GM19351 (cell line): ENCODE measurements around the gene DPP9.
"Not testable (repeated sequence)": the region's sequence is repeated elsewhere in the genome, so short reads cannot be mapped to it uniquely, and the experiment has no call there.

Source experiments
- ATAC-seq: cut with Tn5 transposase; IDR thresholded peaks from one replicate; pipeline ENCODE4 v1.9.1; 2021; ENCODE audit warnings: mild to moderate bottlenecking, moderate library complexity; ENCODE audit not compliant: unreplicated experiment

Gene DPP9

GRCh38 chr19:4742723-4743646 is 19.3 kb upstream of the DPP9 start:
- no peak for ATAC-seq

DNA sequence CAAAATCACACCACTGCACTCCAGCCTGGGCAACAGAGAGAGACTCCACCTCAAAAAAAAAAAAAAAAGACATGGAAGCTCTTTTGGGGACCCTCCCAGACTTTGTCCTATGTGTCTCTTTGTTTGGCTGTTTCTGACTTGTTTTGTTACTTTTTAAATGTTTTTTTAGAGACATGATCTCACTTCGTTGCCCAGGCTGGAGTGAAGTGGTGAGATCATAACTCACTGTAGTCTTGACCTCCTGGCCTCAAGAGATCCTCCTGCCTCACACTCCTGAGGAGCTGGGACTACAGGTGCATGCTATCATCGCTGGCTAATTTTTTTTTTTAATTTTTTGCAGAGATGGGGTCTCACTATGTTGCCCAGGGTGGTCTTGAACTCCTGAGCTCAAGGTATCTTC is 16.4 kb upstream of the DPP9 start:
- ATAC-seq: no peak

DNA sequence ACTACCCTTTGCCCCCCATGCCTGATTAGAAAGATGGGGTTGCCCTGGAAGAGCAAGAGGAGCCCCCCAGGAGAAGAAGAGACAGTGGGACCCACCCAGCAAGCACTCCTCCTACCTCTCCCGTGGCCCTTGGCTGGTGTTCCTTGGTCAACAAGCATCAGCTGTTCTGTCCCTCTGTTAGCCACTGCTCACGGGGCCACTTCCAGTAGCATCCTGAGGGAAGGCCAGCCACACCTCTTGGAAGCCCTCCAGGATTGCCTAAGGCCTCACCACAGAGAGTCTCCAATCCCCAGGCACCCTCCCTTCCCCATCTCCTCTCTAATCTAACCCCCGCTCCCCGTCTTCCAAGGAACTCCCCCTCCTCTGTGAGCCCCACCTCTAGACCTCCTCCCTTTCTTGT is 15.1 kb upstream of the DPP9 start:
- no peak for ATAC-seq

- no peak for ATAC-seq
These were observed 14.4 kb upstream of the DPP9 start for GRCh38 chr19:4737955-4738600.

DNA sequence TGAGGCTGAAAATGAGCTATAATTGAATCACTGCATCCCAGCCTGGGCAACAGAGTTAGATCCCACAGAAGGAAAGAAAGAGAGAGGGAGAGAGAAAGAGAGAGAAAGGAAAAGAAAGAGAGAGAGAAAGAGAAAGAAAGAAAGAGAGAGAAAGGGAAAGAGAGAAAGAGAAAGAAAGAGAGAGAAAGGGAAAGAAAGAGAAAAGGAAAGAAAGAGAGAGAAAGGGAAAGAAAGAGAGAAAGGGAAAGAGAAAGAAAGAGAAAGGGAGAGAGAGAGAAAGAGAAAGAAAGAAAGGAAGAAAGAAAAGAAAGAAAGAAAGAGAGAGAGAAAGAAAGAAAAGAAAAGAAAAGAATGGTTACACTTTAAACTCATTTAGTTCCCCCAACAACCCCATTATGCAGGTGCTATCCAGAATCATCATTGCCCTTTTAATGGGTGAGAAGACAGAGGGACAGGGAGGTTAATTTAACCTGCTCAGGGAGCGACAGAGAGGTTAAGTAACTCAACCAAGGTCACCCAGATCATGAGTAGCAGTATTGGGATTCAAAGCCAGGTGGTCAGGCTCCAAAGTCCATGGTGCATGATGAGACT is 10.2 kb upstream of the DPP9 start:
- ATAC-seq: no peak

DNA sequence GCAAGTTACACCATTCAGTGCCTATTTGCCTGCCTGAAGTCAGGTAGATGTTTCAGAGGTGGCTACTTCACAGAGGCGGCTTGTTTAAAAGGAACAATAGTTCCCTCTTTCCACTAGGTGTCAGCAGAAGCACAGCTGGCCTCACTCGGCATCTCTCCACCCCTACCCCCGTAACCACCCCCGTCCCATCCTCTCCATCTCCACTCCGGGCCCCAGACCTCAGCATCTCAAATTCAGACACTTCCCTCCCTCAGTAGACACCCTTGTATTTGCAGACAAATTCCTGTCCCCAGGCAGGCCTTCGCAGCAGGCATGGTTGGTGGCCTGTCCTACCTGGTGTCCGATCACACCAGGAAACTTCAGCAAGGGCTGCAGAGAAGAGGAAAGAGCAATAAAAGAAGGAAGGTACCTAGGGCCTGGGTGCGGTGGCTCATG is 9.1 kb upstream of the DPP9 start:
- no peak for ATAC-seq

DNA sequence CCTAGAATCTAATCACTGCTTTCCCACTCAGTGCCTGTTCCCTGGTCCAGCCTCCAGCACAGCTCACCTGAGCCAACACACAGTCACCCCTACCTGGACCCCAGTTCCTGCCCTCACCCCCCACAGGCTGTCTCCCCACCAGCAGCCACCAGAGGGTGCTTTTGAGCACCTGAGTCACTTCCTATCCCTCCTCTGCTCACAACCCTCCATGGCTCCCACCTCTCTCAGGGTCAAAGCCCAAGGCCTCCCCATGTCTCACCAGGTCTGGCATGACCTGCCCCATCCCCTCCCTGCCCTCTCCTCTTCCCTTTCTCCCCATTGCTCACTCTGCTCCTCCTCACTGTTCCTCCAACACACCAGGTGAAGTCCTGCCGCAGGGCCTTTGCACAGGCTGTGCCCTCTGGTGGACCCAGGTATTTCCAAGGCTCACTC is 7.1 kb upstream of the DPP9 start:
- no peak for ATAC-seq

GRCh38 chr19:4728871-4729270 is 5.2 kb upstream of the DPP9 start:
- ATAC-seq: no peak

DNA sequence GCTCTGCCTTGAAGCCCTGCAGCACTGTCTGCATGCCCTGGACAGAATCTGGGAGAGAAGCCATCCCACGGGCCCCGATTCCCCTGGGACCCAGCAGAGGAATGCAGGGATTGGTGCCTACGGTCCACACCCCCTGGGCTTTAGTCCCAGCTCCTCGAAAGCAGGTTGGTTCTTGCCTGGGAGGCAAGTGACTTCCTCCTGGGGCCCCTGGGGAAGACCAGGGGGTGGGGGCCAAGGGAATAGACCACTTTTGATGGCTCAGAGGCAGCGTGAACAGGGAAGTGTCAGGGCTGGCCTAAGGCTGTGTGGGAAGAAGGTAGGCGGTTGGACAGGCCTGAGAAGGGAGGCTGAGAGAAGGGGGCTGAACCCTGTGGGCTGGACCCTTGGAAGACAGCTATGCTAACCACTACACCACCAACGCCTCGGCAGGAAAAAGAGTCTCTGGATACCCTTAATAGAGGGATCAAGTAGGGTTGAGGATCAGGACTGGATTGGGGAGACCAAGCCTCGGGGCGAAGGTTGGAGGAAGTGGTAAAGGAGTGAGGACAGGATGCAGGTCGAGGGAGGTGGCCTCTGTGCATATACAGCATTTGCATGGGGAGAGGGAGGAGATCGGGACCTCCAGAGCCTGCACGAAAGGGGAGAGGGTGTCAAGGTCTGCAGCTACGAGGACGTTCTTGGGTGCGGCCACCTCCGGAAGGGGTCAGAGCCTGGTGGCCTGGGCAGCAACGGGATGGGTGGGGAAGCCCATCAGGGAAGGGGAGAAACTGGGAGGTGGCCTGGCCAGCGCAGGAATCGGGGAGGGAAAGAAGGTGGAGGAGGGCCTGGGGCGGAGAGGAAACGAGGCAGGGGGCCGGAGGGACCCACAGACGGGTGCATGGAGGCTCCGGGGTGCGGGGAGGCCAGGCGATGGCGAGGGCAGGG is 709 bp downstream of the DPP9 start:
- ATAC-seq: no peak

GRCh38 chr19:4721196-4721595 is 2.4 kb downstream of the DPP9 start:
- ATAC-seq: no peak

DNA sequence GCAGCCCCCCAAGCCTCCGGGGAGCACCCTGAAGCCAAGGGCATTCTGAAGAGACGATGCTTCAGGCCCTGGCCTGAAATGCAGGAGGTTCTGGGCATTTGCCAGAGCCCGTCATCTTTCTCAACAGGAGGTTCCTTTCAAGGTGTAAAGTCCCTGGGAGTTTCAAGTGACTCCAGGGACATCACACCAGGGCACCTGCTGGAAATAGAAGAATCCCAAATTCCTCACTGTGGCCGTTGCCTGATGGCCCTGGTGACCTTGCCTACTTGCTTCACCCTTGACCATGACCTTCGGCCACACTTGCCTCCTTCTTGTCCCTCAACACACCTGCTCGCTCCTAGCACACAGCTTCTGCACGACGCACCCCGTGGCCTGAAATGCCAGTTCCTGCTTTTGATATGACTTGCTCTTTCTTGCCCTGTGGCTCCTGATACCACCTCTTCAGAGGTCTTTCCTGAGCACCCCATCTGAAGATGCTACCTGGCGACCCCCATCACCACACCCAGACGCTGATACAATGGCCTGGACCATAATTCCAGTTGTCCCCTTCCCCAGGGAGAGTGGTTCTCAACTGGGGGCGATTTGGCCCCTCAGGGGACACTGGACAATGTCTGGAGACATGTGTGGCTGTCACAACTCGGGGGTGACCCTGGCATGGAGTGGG is 3.5 kb downstream of the DPP9 start:
- no peak for ATAC-seq

- no peak for ATAC-seq
These were observed 4.2 kb downstream of the DPP9 start for GRCh38 chr19:4719499-4719866.

DNA sequence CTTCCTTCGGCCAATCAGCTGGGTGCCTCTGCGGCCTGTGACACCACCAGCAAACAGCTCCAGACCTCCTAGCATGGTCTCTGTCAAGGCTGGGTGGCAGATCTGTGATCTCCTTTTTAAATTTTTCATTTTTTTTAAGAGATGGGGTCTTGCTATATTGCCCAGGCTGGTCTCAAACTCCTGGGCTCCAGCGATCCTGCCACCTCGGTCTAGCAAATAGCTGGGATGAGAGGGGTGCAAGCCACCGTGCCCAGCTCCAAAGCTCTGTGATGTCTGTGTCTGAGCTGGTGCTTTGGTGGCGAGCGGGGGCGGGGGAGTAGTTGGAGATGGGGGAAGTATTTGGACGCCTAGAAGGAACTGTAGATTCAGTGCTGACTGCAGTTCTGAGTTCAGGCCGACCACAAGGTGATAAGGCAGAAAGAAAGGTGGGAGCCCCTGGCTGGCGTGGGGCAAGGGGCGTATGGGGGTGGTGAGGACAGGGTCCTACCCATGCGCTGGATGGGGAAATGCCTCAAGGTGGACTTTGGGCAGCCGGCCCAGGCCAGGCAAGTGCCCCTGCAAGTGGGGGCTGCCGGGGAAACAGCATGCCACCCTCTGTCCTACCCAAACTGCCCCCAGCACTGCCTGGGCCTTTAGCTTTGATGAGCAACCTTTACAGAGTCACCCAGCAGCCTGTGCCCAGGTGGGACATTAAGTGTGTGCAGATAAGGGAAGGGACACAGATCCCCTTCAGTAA is 5.5 kb downstream of the DPP9 start:
- ATAC-seq: no peak

DNA sequence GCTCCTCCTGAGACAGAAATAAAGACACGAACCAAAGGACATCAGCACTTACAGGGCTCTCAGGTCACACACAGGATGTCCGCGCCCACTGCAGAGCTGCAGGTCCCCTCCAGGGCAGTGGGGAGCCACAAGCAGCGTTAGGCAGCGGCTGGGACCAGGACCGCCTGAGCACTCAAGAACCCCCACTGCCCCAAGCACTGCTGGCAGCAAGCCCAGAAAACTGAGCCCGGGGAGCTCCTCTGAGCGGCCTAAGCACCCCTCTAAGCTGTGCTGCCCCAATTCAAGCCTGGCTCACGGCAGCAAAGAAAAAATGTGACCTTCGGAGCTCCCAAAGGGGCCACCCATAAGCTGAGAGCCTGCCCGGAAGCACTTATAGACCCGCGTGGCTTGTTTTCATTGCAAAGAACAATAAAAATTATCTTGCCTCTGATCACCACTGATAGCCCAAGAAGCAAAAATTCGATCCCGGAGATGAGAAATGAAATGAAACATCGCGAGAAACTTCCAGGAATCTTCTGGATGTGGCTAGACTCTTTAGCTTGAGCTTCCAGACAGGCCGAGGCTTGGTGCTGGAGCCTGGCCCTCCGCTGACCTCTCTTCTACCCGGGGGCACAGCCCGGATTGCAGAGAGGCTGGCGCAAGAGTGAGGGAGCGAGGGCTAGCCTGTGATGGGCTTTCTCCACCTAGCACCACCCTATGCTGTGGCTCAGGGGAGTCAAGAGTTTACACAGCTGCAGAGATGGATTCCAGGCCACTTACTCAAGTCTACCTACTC is 6.3 kb downstream of the DPP9 start:
- ATAC-seq: no peak

GRCh38 chr19:4715529-4716221 is 8.0 kb downstream of the DPP9 start:
- no peak for ATAC-seq

DNA sequence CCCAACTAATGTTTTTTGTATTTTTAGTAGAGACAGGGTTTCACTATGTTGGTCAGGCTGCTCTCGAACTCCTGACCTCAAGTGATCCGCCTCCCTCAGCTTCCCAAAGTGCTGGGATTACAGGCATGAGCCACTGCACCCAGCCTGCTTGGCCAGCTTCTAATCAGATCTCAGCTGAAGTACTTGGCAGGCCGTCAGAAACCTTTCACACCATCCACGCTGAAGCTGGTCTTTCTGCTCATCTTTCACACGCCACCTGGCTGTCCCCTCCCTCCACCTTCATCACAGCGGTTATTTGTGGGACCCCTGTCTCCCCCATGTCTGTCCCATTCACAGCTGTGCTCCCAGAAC is 8.5 kb downstream of the DPP9 start:
- not testable (repeated sequence) for ATAC-seq

- no peak for ATAC-seq
These were observed 9.6 kb downstream of the DPP9 start for GRCh38 chr19:4714016-4714415.

GRCh38 chr19:4713384-4713951 is 10.2 kb downstream of the DPP9 start:
- no peak for ATAC-seq
